ENCODE measurements around the gene PDE8B.

DNA sequence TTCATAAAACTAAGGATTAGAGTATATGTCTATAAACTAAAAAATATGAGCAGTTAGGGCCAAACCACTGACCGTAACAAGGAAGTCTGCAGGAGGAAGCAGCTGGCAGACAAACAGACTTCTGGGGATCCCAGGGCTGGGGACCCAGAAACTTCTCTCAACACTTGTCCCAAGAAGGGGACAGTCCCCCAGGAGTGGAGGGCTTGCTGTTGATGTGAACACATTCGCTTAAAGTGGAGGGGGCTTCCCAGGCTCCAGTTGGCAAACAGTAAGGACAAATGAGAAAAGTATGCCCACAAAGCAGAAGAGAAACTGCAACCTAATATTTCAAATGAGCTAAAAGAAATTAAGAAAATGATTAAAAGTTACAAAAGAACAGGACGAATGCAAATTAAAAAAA is 83.7 kb downstream of the PDE8B start:
- TF ChIP-seq RARB (CRISPR knock-in tag; IDR thresholded peaks at IDR 0.05): no peak
- TF ChIP-seq OSR1 (CRISPR knock-in tag; IDR thresholded peaks at IDR 0.05): no peak
- TF ChIP-seq ZNF70 (CRISPR knock-in tag; IDR thresholded peaks at IDR 0.05): no peak
- no peak for TF ChIP-seq ESRRG (CRISPR knock-in tag; IDR thresholded peaks at IDR 0.05)
- no peak for TF ChIP-seq ARNTL (CRISPR knock-in tag; IDR thresholded peaks at IDR 0.05; ENCODE audit: borderline replicate concordance, low read depth)
- TF ChIP-seq SNAI2 (CRISPR knock-in tag; IDR thresholded peaks at IDR 0.05): no peak
- TF ChIP-seq, protein P1, sequence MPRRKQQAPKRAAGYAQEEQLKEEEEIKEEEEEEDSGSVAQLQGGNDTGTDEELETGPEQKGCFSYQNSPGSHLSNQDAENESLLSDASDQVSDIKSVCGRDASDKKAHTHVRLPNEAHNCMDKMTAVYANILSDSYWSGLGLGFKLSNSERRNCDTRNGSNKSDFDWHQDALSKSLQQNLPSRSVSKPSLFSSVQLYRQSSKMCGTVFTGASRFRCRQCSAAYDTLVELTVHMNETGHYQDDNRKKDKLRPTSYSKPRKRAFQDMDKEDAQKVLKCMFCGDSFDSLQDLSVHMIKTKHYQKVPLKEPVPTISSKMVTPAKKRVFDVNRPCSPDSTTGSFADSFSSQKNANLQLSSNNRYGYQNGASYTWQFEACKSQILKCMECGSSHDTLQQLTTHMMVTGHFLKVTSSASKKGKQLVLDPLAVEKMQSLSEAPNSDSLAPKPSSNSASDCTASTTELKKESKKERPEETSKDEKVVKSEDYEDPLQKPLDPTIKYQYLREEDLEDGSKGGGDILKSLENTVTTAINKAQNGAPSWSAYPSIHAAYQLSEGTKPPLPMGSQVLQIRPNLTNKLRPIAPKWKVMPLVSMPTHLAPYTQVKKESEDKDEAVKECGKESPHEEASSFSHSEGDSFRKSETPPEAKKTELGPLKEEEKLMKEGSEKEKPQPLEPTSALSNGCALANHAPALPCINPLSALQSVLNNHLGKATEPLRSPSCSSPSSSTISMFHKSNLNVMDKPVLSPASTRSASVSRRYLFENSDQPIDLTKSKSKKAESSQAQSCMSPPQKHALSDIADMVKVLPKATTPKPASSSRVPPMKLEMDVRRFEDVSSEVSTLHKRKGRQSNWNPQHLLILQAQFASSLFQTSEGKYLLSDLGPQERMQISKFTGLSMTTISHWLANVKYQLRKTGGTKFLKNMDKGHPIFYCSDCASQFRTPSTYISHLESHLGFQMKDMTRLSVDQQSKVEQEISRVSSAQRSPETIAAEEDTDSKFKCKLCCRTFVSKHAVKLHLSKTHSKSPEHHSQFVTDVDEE (CRISPR knock-in tag; IDR thresholded peaks at IDR 0.05): no peak
- TF ChIP-seq, protein P2, sequence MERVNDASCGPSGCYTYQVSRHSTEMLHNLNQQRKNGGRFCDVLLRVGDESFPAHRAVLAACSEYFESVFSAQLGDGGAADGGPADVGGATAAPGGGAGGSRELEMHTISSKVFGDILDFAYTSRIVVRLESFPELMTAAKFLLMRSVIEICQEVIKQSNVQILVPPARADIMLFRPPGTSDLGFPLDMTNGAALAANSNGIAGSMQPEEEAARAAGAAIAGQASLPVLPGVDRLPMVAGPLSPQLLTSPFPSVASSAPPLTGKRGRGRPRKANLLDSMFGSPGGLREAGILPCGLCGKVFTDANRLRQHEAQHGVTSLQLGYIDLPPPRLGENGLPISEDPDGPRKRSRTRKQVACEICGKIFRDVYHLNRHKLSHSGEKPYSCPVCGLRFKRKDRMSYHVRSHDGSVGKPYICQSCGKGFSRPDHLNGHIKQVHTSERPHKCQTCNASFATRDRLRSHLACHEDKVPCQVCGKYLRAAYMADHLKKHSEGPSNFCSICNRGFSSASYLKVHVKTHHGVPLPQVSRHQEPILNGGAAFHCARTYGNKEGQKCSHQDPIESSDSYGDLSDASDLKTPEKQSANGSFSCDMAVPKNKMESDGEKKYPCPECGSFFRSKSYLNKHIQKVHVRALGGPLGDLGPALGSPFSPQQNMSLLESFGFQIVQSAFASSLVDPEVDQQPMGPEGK (CRISPR knock-in tag; IDR thresholded peaks at IDR 0.05; ENCODE audit: borderline replicate concordance): no peak
